AML-193 (cell line): ENCODE results near the gene PRPF19.

Experiments used
- DNase-seq, 2 experiments: peaks; one replicate each; lab custom pipeline; 2025; lab: John Stamatoyannopoulos, UW

Gene PRPF19

GRCh38 chr11:60937811-60938210 lies 31.4 kb upstream of the PRPF19 start:
- no peak for DNase-seq

- no peak for DNase-seq
Observed at GRCh38 chr11:60937144-60937527, 30.8 kb upstream of the PRPF19 start.

GRCh38 chr11:60936467-60937143 lies 30.2 kb upstream of the PRPF19 start:
- DNase-seq: no peak

GRCh38 chr11:60935676-60936442 lies 29.5 kb upstream of the PRPF19 start:
- DNase-seq: no peak

- DNase-seq: no peak
Observed at GRCh38 chr11:60934790-60935605, 28.6 kb upstream of the PRPF19 start.

GRCh38 chr11:60934124-60934789 lies 27.9 kb upstream of the PRPF19 start:
- no peak for DNase-seq

- DNase-seq: no peak
Observed at GRCh38 chr11:60933416-60934123, 27.2 kb upstream of the PRPF19 start.

GRCh38 chr11:60932605-60933356 lies 26.4 kb upstream of the PRPF19 start:
- DNase-seq: no peak

GRCh38 chr11:60931917-60932316 lies 25.5 kb upstream of the PRPF19 start:
- no peak for DNase-seq

GRCh38 chr11:60930394-60930793 lies 24.0 kb upstream of the PRPF19 start:
- no peak for DNase-seq

GRCh38 chr11:60929764-60930163 lies 23.4 kb upstream of the PRPF19 start:
- no peak for DNase-seq

- no peak for DNase-seq
Observed at GRCh38 chr11:60928563-60929001, 22.2 kb upstream of the PRPF19 start.

- DNase-seq: no peak
Observed at GRCh38 chr11:60927600-60927999, 21.2 kb upstream of the PRPF19 start.

GRCh38 chr11:60927061-60927592 lies 20.7 kb upstream of the PRPF19 start:
- no peak for DNase-seq

- no peak for DNase-seq
Observed at GRCh38 chr11:60926500-60926899, 20.1 kb upstream of the PRPF19 start.

GRCh38 chr11:60925868-60926267 lies 19.5 kb upstream of the PRPF19 start:
- DNase-seq: no peak

GRCh38 chr11:60924906-60925853 lies 18.8 kb upstream of the PRPF19 start:
- no peak for DNase-seq

- no peak for DNase-seq
Observed at GRCh38 chr11:60924110-60924905, 17.9 kb upstream of the PRPF19 start, which contains the start of gene TMEM132A. TMEM132A (plus strand) TSS chr11:60924460; CDS start chr11:60924634, 174 bp downstream.

GRCh38 chr11:60923800-60924109 lies 17.4 kb upstream of the PRPF19 start:
- no peak for DNase-seq
